ENCODE results near the gene MRGPRE.

The MRGPRE gene

GRCh38 chr11:3234846-3235245 lies 2.6 kb upstream of the MRGPRE start:
- no peak for TF ChIP-seq ZFX (IDR thresholded peaks at IDR 0.05; ENCODE audit: borderline replicate concordance)
- no peak for TF ChIP-seq CTCF (IDR thresholded peaks at IDR 0.05)

GRCh38 chr11:3232956-3233355 lies 739 bp upstream of the MRGPRE start:
- TF ChIP-seq ZFX (IDR thresholded peaks at IDR 0.05; ENCODE audit: borderline replicate concordance) (no peak), CTCF (IDR thresholded peaks at IDR 0.05) (no peak)
- no peak overlapping the region for H3K27ac ChIP-seq

More at GRCh38 chr11:3234846-3235245, 2.6 kb upstream of the MRGPRE start:
- no peak overlapping the region for H3K27ac ChIP-seq

- TF ChIP-seq CTCF (IDR thresholded peaks at IDR 0.05): no peak
- no peak for TF ChIP-seq ZFX (IDR thresholded peaks at IDR 0.05; ENCODE audit: borderline replicate concordance)
- no peak overlapping the region for H3K27ac ChIP-seq
These were observed 717 bp downstream of the MRGPRE start for GRCh38 chr11:3231550-3231850.

- TF ChIP-seq CTCF (IDR thresholded peaks at IDR 0.05) (no peak), ZFX (IDR thresholded peaks at IDR 0.05; ENCODE audit: borderline replicate concordance) (no peak)
- no peak overlapping the region for H3K27ac ChIP-seq
These were observed 1.3 kb downstream of the MRGPRE start for GRCh38 chr11:3230636-3231549.

GRCh38 chr11:3229673-3230630 lies 2.3 kb downstream of the MRGPRE start:
- TF ChIP-seq CTCF (IDR thresholded peaks at IDR 0.05) (no peak), ZFX (IDR thresholded peaks at IDR 0.05; ENCODE audit: borderline replicate concordance) (no peak)
- no peak overlapping the region for H3K27ac ChIP-seq

GRCh38 chr11:3228445-3228829 lies 3.8 kb downstream of the MRGPRE start:
- no peak overlapping the region for H3K27ac ChIP-seq
- TF ChIP-seq ZFX (IDR thresholded peaks at IDR 0.05; ENCODE audit: borderline replicate concordance) (no peak), CTCF (IDR thresholded peaks at IDR 0.05) (0 out of 2 replicates have a peak, but pooled peaks have one; percentile 9)

Data from 22Rv1 (cell line).